Activated CD8-positive, alpha-beta T cell treated with anti-CD3 and anti-CD28 coated beads, Interleukin-2, amount 10 ng/mL, durations not matched to agents 7 days and 5 days (primary cell): ENCODE measurements around the gene OSBPL10. TPM values are rescaled to one million over a fixed set of nuclear protein-coding genes. Genes with fewer than 3 reads are reported as not detected.
A peak's percentile ranks its signal among the peaks of the same experiment; 100 is the strongest.

Experiments used
- ATAC-seq: fragments of 150-1000 bp; cut with Tn5 transposase; one replicate; pipeline ENCODE4 v1.10.0; 2021; ENCODE audit warnings: moderate library complexity
- CTCF ChIA-PET: fragments of 350-600 bp; sonication (Branson Sonifier 250); formaldehyde crosslinking; loops from one replicate; lab custom pipeline; 2021; ENCODE audit warnings: antibody characterized with exemption; lab: Charles Lee
- POLR2A ChIA-PET: fragments of 350-600 bp; sonication (Branson Sonifier 250); formaldehyde crosslinking; loops from one replicate; lab custom pipeline; 2021; ENCODE audit warnings: antibody characterized with exemption; lab: Charles Lee
- DNase-seq: peaks from one replicate; pipeline ENCODE4 v3.0.0-alpha.2; 2020
- H3K27ac Mint-ChIP-seq: one replicate; pipeline ENCODE4 v1.8.0; 2021; ENCODE audit warnings: mild to moderate bottlenecking, mixed read lengths
- H3K27me3 Mint-ChIP-seq: one replicate; pipeline ENCODE4 v1.8.0; 2021; ENCODE audit warnings: low read depth, mixed read lengths
- H3K36me3 Mint-ChIP-seq: one replicate; pipeline ENCODE4 v1.8.0; 2021; ENCODE audit warnings: low read depth, mixed read lengths
- H3K4me1 Mint-ChIP-seq: one replicate; pipeline ENCODE4 v1.8.0; 2021; ENCODE audit warnings: low read depth, mixed read lengths
- H3K4me3 Mint-ChIP-seq: one replicate; pipeline ENCODE4 v1.8.0; 2021; ENCODE audit warnings: mild to moderate bottlenecking, mixed read lengths
- H3K9me3 Mint-ChIP-seq: one replicate; pipeline ENCODE4 v1.8.0; 2022; ENCODE audit warnings: mixed read lengths; ENCODE audit not compliant: insufficient read depth
- total RNA-seq, 2 experiments: library from RNA; stranded (reverse); gene quantifications; one replicate each; pipeline ENCODE4 v1.2.3, GENCODE V29; 2021

Gene OSBPL10
- total RNA-seq, 2 experiments from 2014 or later, result 0.05 to 0.53 TPM

DNA sequence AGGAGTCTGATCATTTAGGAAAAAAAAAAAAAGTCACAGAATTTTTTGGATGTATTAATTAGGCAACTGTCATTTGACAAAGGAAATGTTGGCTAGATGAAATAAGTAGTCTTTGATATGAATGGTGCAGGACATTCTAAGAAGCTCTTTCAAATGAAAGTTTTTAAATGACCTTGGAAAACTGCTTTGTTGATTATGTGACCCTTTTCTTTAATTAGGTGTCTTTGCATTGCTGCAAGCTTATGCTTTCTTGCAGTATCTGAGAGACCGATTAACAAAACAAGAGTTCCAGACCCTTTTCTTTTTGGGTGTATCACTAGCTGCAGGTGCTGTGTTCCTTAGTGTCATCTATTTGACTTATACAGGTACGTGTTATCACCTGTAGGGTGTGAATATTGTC lies 364.4 kb downstream of the OSBPL10 start:
- H3K27me3 Mint-ChIP-seq, result no peaks in the 10 kb centered on the region
- ChIA-PET CTCF (no interaction called here), POLR2A (no interaction called here)
- DNase-seq, result no peak
- peaks cover 71% of the 10 kb centered on the region for H3K36me3 Mint-ChIP-seq
- no peak for ATAC-seq
- no peak overlapping the region for H3K27ac Mint-ChIP-seq
- no peaks in the 10 kb centered on the region for H3K9me3 Mint-ChIP-seq
- no peak overlapping the region for H3K4me3 Mint-ChIP-seq
- peaks cover 11% of the 10 kb centered on the region for H3K4me1 Mint-ChIP-seq

DNA sequence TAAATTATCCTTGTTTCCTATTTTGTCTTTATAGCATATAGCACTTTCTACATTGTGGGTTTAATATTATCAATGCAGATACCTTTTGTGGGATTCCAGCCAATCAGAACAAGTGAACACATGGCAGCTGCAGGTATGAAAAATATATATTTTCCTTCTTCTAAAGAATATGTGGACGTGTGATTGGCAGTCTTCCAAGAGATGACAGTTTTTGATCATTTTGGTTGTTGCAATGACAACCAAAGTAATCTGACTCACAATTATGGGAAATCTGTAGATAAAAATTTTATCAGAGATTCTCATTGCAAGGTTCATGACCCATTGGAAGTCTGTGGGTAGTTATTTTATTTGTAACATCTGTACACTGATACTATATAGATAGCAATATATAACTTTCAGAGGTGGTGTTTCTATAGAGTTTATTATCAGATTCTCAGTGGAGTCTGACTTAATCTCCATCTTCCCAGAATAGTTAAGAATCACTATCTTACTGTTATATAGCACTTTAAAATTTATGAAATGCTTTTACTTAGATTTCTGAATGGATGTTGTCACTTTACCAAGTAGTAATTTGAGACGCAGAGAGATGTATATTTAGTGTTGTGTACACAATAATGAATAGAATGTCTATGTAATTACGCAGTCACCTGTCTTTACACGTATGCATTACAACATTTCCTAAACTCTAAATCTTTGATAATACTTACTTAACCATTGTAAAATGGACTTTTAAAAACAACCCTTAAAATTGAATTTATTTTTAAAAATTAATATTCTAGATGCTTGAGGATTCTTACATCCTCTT lies 365.8 kb downstream of the OSBPL10 start:
- ChIA-PET CTCF (no interaction called here), POLR2A (no interaction called here)
- Mint-ChIP-seq H3K36me3 (peaks cover 67% of the 10 kb centered on the region), H3K27ac (no peak overlapping the region), H3K4me3 (no peak overlapping the region), H3K9me3 (no peaks in the 10 kb centered on the region), H3K4me1 (peaks cover 4% of the 10 kb centered on the region), H3K27me3 (no peaks in the 10 kb centered on the region)
- ATAC-seq (no peak), DNase-seq (no peak)

DNA sequence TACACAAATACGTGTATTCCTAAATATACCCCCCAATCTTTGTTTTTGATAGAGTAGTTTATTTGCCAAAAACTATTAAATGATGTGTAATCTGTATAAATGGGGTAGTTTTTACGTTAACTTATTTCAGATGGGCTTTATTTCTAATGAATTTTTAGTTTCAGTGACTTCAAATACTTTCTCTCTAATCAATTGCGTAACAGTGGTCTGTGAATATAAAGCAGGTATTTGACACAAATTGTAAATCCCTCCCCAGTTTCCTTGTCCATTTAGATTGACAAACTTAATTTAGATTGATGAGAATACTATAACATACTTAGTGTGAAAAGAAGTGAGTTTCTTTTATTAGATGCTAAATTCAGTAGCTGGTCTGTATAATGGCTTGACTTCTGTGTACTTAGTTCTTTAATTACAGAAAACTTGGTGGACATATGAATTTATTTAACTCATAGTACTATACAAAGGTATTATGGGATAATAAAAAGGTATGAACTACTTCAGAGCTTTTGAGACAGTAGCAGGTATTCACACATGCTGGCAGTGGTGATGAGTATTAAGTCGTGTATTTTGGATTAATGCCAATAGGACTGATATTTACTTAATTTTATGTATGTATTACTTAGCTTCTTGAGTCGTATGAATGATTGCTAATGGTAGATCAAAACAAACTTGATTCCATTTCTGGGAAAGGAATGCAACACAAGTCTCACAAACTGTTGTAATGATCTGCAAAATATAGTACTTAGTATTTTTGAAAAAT lies 366.7 kb downstream of the OSBPL10 start:
- H3K36me3 Mint-ChIP-seq, result peaks cover 73% of the 10 kb centered on the region
- ChIA-PET POLR2A (no interaction called here), CTCF (no interaction called here)
- H3K4me3 Mint-ChIP-seq, result no peak overlapping the region
- no peaks in the 10 kb centered on the region for H3K27me3 Mint-ChIP-seq
- peaks cover 7% of the 10 kb centered on the region for H3K4me1 Mint-ChIP-seq
- DNase-seq (no peak), ATAC-seq (no peak)
- H3K27ac Mint-ChIP-seq, result no peak overlapping the region
- H3K9me3 Mint-ChIP-seq, result no peaks in the 10 kb centered on the region

DNA sequence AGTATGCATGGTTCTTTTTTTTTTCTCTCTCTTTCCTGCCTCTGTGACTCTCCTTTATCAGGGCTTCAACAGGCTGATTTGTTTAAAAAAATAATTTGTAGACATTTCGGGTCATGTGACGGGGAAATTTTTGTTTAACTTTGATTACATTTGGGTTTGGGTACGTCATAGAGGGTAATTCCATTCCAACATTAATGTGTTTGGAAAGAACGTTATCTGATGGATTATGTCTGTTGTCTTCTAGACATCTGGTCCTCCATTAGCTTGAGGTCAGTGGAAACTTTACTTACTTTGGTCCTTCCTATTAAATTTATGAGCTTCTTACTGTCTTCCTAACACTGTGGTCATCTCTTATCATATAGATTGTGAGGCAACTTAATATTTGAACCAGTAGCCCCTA lies 367.4 kb downstream of the OSBPL10 start:
- DNase-seq (no peak), ATAC-seq (no peak)
- H3K36me3 Mint-ChIP-seq, result peaks cover 72% of the 10 kb centered on the region
- H3K9me3 Mint-ChIP-seq, result no peaks in the 10 kb centered on the region
- H3K4me1 Mint-ChIP-seq, result peaks cover 12% of the 10 kb centered on the region
- ChIA-PET POLR2A (no interaction called here), CTCF (no interaction called here)
- H3K27ac Mint-ChIP-seq, result peak overlapping the region; percentile 9
- no peaks in the 10 kb centered on the region for H3K27me3 Mint-ChIP-seq
- no peak overlapping the region for H3K4me3 Mint-ChIP-seq

DNA sequence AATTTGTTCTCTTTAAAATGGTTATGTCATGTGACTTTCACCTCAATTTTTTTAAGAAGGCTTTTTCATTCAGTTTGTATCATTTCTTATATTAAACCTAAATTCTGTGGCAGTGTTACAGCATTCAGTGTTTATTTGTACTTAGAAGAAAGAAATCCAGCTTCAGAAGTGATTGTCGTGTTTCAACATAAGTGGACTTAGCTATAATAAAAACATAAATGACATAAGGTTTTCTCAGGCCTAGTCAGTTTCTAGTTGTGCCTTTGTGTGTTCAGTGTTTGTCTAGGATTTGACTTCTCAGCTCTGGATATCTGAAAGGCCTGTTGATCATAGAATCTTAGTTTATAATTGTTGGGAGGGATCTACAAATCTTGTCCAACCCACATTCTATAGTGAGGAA lies 367.9 kb downstream of the OSBPL10 start:
- H3K4me1 Mint-ChIP-seq, result peaks cover 16% of the 10 kb centered on the region
- no peaks in the 10 kb centered on the region for H3K27me3 Mint-ChIP-seq
- CTCF ChIA-PET, result no interaction called here
- no peak overlapping the region for H3K27ac Mint-ChIP-seq
- H3K36me3 Mint-ChIP-seq, result peaks cover 73% of the 10 kb centered on the region
- no peak overlapping the region for H3K4me3 Mint-ChIP-seq
- ATAC-seq (no peak), DNase-seq (no peak)
- peaks cover 4% of the 10 kb centered on the region for H3K9me3 Mint-ChIP-seq
- POLR2A ChIA-PET, result no interaction called here

Other genes starting within 250 kb of the OSBPL10 start
- gene ZNF860, start 488 bp upstream of the OSBPL10 start, total RNA-seq, result not detected
- 10 to 100 TPM; 33.8 to 37.0 TPM for gene GPD1L, start 125.4 kb upstream of the OSBPL10 start, total RNA-seq